ENCODE measurements around the gene SPIN1.

DNA sequence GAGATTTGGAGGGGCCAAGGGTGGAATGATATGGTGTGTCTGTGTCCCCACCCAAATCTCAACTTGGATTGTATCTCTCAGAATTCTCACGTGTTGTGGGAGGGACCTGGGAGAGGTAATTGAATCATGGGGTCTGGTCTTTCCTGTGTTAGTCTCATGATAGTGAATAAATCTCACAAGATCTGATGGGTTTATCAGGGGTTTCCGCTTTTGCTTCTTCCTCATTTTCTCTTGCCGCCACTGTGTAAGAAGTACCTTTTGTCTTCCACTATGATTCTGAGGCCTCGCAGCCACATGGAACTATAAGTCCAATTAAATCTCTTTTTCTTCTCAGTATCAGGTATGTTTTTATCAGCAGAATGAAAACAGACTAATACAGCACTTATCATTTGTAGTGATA is 29.5 kb upstream of the SPIN1 start:
- no peak for TF ChIP-seq ASH2L (IDR thresholded peaks at IDR 0.05; ENCODE audit: low read length)
- no peak for TF ChIP-seq EGR1 (IDR thresholded peaks at IDR 0.05; ENCODE audit: borderline replicate concordance, low read depth, low read length)
- TF ChIP-seq, protein P1, sequence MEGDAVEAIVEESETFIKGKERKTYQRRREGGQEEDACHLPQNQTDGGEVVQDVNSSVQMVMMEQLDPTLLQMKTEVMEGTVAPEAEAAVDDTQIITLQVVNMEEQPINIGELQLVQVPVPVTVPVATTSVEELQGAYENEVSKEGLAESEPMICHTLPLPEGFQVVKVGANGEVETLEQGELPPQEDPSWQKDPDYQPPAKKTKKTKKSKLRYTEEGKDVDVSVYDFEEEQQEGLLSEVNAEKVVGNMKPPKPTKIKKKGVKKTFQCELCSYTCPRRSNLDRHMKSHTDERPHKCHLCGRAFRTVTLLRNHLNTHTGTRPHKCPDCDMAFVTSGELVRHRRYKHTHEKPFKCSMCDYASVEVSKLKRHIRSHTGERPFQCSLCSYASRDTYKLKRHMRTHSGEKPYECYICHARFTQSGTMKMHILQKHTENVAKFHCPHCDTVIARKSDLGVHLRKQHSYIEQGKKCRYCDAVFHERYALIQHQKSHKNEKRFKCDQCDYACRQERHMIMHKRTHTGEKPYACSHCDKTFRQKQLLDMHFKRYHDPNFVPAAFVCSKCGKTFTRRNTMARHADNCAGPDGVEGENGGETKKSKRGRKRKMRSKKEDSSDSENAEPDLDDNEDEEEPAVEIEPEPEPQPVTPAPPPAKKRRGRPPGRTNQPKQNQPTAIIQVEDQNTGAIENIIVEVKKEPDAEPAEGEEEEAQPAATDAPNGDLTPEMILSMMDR (IDR thresholded peaks at IDR 0.05; ENCODE audit: control extremely low read depth in 1 of 3, insufficient read depth in 1 of 3, low read depth in 1 of 3, low read length in 3 of 3), result no peak
- no peak for TF ChIP-seq TAF1 (IDR thresholded peaks at IDR 0.05; ENCODE audit: low read depth, low read length)
- TF ChIP-seq EZH2 (IDR thresholded peaks at IDR 0.05; ENCODE audit: low read depth, low read length, severe bottlenecking), result no peak
- TF ChIP-seq TCF12 (IDR thresholded peaks at IDR 0.05; ENCODE audit: low read depth, low read length), result no peak
- TF ChIP-seq RFX5 (IDR thresholded peaks at IDR 0.05; ENCODE audit: borderline replicate concordance, low read depth, low read length), result no peak
- no peak for TF ChIP-seq JUN (IDR thresholded peaks at IDR 0.05; ENCODE audit: low read depth, low read length)
- TF ChIP-seq SP1 (IDR thresholded peaks at IDR 0.05; ENCODE audit: low read depth, low read length), result no peak
- no peak for TF ChIP-seq EP300 (IDR thresholded peaks at IDR 0.05; ENCODE audit: borderline replicate concordance in 1 of 2, low read depth in 2 of 2, low read length in 2 of 2)
- TF ChIP-seq SP4 (IDR thresholded peaks at IDR 0.05; ENCODE audit: low read length), result no peak
- no peak for TF ChIP-seq ATF3 (IDR thresholded peaks at IDR 0.05; ENCODE audit: insufficient read depth, low read depth, low read length)
- no peak for TF ChIP-seq MAX (IDR thresholded peaks at IDR 0.05)
